Pancreas (tissue), 10 donors: Measurements from ENCODE around the gene ARHGAP21. TPM values are rescaled to one million over a fixed set of nuclear protein-coding genes. Genes with fewer than 3 reads are reported as not detected.
A peak's percentile ranks its signal among the peaks of the same experiment; 100 is the strongest.

Experiments used
- ATAC-seq, 4 donors: fragments of 200-7000 bp; cut with Tn5 transposase; one replicate each; pipeline versions ENCODE4 v1.8.0 to v1.9.1; 2020; ENCODE audit warnings: mild to moderate bottlenecking in 4 of 4, moderate library complexity in 4 of 4
- DNase-seq, 6 donors: peaks; one replicate each; pipeline ENCODE4 v3.0.0-alpha.2; 2020
- FAIRE-seq: peaks from 2 replicates; lab custom pipeline; 2012; peaks lifted over from hg19 to GRCh38; lab: Jason Lieb, UNC
- H3K27ac ChIP-seq, 4 donors: fragments of 200-600 bp; sonication (generic); 1 replicate in 3 of 4; 2 replicates in 1 of 4; pipeline versions ENCODE4 v1.5.0 to v1.8.0; 2020
- H3K27me3 ChIP-seq, 4 donors: fragments of 200-600 bp; one replicate each; pipeline ENCODE4 v1.8.0; 2021
- H3K36me3 ChIP-seq, 3 donors: fragments of 200-600 bp; sonication (generic) in 1 of 3; one replicate each; pipeline versions ENCODE4 v1.5.0 to v1.8.0; 2020 to 2021
- H3K4me1 ChIP-seq, 3 donors: fragments of 200-600 bp; one replicate each; pipeline ENCODE4 v1.8.0; 2021
- H3K4me3 ChIP-seq, 4 donors: fragments of 200-600 bp; sonication (generic) in 2 of 4; one replicate each; pipeline versions ENCODE4 v1.5.0 to v1.8.0; 2020 to 2021
- H3K9me3 ChIP-seq, 4 donors: fragments of 200-600 bp; one replicate each; pipeline ENCODE4 v1.8.0; 2021
- WGBS, 2 donors: extraction: QIAGEN DNeasy Blood & Tissue Kit; methylation state at CpG; one replicate each; pipeline ENCODE4 v1.1.7; 2013; 5-methylcytosine and 5-hydroxymethylcytosine counted together
- intact Hi-C, 3 donors: fragments of 100-400 bp; cut with DNase I; formaldehyde crosslinking; loops; one replicate each; pipeline versions ENCODE4 v1.11.1 to v1.14.2; 2022
- polyA plus RNA-seq, 2 donors: library from polyadenylated mRNA; stranded (reverse); fragments of 200-250 nt; gene quantifications; one replicate each; pipeline ENCODE4 v1.2.3, GENCODE V29; 2013
- total RNA-seq, 6 donors: library from RNA; stranded (reverse); fragmentation: NEBNext Ultra II Directional in 4 of 6; extraction: Animal tissue kit (Norgen Biotek cat#: 25700) in 4 of 6; gene quantifications; one replicate each; pipeline versions ENCODE4 v1.2.1 to v1.2.4, GENCODE V29; 2021 to 2023
- TF ChIP-seq, protein P1 (sequence below), 4 donors: fragments of 200-600 bp; sonication (generic) in 3 of 4; IDR thresholded peaks; one replicate each; pipeline versions ENCODE4 v1.5.0 to v1.8.0; 2021; ENCODE audit warnings: antibody characterized with exemption in 4 of 4
- donor health status: healthy with polysubstance abuse.
- donor health status: DM: no; HTN: no; CAD: no; lungs with moderate emphysema.
- donor health status: DM: no; HTN: no; CAD: no.
- donor health status: control.
- donor health status: control.
- donor health status: Bipolar disorder and iron deficiency.
- donor health status: DM: yes; HTN: yes; CAD: no.
- donor health status: DM: no; HTN: no; CAD: no.
- donor health status: DM: no; HTN: no; CAD: no.
- donor health status: DM: yes; HTN: yes; CAD: no.

The ARHGAP21 gene
- total and polyA plus RNA-seq, 8 donors, result 11.0 to 42.1 (median 25.2) TPM

DNA sequence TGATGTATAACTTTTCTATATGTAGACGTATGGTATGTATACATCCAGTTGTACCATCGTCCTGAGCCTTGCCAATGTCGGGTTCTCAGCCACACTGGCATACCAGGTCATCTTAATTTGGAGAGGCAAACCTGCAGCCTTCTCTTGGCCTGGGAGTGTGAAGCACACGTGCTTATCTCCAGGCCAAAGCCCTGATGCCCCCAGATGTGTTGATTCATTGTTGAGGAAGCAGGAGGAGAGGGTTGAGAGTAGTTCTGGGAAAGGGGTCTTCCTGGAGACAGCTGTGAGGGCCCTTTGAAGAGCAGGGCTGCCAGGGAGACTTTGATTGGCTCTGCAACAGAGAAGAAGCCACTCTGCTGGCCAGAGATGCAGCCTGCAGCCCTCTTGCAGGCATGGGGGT is 155.6 kb downstream of the ARHGAP21 start:
- intact Hi-C loops, result no loop called here
- TF ChIP-seq, protein P1, sequence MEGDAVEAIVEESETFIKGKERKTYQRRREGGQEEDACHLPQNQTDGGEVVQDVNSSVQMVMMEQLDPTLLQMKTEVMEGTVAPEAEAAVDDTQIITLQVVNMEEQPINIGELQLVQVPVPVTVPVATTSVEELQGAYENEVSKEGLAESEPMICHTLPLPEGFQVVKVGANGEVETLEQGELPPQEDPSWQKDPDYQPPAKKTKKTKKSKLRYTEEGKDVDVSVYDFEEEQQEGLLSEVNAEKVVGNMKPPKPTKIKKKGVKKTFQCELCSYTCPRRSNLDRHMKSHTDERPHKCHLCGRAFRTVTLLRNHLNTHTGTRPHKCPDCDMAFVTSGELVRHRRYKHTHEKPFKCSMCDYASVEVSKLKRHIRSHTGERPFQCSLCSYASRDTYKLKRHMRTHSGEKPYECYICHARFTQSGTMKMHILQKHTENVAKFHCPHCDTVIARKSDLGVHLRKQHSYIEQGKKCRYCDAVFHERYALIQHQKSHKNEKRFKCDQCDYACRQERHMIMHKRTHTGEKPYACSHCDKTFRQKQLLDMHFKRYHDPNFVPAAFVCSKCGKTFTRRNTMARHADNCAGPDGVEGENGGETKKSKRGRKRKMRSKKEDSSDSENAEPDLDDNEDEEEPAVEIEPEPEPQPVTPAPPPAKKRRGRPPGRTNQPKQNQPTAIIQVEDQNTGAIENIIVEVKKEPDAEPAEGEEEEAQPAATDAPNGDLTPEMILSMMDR (IDR thresholded peaks at IDR 0.05), result no peak
- H3K36me3 ChIP-seq, result no peaks in the 10 kb centered on the region
- no peak overlapping the region for H3K27ac ChIP-seq
- DNase-seq (no peak), ATAC-seq (no peak), FAIRE-seq (no peak)
- H3K4me1 ChIP-seq, result no peaks in the 10 kb centered on the region
- no peak overlapping the region for H3K4me3 ChIP-seq
- no peaks in the 10 kb centered on the region for H3K27me3 ChIP-seq
- WGBS, 2 donors, result 58 to 78% methylated on average over 4 of the region's 4 CpGs
- no peaks in the 10 kb centered on the region for H3K9me3 ChIP-seq

DNA sequence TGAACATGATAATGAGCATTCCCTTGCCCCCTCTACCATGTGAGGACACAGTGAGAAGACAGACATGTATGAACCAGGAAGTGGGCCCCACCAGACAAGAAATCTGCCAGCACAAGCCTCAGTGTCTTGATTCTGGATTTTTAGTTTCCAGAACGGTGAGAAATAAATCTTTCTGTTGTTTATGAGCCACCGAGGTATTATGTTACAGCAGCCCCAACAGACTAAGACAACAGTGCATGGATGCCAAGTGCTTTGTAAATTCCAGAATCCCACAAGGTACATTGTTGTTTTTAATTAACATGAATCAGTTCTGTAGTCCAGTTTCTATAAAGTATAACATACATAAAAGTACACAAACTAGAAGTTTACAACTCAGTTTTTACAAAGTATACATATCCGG is 162.2 kb downstream of the ARHGAP21 start:
- no peaks in the 10 kb centered on the region for H3K4me1 ChIP-seq
- DNase-seq (no peak), ATAC-seq (no peak), FAIRE-seq (no peak)
- H3K27ac ChIP-seq, result no peak overlapping the region
- H3K9me3 ChIP-seq, result no peaks in the 10 kb centered on the region
- H3K36me3 ChIP-seq, result no peaks in the 10 kb centered on the region
- H3K27me3 ChIP-seq, result no peaks in the 10 kb centered on the region
- H3K4me3 ChIP-seq, result no peak overlapping the region
- WGBS, 2 donors, result 71 to 73% methylated on average over 3 of the region's 3 CpGs
- intact Hi-C loops, result no loop called here
- TF ChIP-seq, protein P1 (IDR thresholded peaks at IDR 0.05), result no peak

DNA sequence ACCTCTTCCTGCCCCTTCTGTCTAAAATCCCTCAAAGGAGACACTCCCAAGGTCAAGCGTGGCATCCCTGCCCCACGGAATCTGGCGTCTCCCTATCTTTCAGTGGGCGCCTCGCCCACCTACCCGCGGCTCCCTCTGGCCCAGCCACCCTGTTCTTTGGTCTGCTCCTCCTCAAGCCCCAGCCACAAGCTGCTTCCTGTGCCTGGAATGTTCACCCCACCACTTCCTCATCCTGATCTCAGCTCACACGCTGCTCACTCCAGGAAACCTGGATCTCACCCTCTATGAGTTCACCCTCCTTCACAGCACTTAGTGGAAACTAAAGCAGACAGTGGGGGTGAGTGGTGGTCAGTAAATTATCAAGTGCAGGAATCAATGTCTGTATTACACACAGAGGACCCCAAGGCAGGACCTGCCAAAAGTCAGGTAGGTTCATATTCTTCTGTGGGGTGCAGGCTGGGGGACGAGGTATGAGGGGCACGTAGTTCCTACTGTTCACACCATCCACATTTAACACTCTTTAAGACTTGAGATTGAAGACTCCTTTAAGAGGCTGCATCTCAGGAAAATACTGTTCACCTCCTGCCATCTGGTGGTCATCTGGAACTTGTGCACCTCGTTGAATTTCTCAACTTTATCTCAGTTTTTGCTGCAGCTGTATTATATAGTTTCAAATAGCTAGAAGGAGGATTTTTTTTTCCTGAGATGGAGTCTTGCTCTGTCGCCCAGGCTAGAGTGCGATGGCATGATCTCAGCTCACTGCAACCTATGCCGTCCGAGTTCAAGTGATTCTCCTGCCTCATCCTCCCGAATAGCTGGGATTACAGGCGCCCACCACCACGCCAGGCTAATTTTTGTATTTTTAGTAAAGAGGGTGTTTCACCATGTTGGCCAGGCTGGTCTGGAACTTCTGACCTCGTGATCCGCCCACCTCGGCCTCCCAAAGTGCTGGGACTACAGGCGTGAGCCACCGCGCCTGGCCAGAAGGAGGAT is 166.6 kb downstream of the ARHGAP21 start:
- WGBS, 2 donors, result 51 to 60% methylated on average over 24 of the region's 24 CpGs
- ATAC-seq (peak in 3 of 4 donors; percentile 61 to 68 (median 66)), FAIRE-seq (no peak), DNase-seq (no peak)
- no peaks in the 10 kb centered on the region for H3K36me3 ChIP-seq
- no peaks in the 10 kb centered on the region for H3K27me3 ChIP-seq
- no peak overlapping the region for H3K27ac ChIP-seq
- H3K4me3 ChIP-seq, result no peak overlapping the region
- TF ChIP-seq, protein P1 (IDR thresholded peaks at IDR 0.05), result peak; percentile 34 to 53 (median 49)
- no peaks in the 10 kb centered on the region for H3K4me1 ChIP-seq
- intact Hi-C loops, result no loop called here
- no peaks in the 10 kb centered on the region for H3K9me3 ChIP-seq

DNA sequence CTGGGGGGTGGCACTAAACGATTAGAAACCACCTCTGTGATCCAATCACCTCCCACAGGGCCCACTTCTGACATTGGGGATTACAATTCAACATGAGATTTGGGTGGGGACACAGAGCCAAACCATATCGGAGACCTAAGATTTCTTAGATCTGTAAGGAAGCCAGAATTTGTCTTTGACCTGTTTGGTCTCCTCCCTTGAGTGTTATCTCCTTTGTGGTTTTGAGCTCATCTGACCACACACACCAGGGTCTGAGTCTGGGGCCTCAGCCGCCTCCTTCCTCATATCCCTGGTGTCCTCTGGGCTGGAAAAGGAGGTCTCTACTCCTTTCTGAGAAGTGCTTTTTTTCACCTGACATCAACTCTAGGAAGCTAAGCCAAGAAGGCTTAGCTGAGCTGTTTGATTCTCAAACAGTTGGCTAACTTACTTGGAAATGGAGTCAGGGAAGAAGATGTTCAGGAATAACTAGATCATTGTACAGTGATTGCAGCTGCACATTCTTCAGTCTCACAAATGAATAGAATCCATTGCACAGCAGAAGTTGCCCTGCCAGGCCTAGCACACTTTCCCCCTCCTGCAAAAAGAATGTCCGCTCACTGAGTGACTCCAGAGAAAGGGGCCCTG is 167.4 kb downstream of the ARHGAP21 start:
- H3K4me1 ChIP-seq, result no peaks in the 10 kb centered on the region
- 74 to 77% methylated on average over 4 of the region's 4 CpGs for WGBS, 2 donors
- ATAC-seq (no peak), DNase-seq (no peak), FAIRE-seq (no peak)
- no peaks in the 10 kb centered on the region for H3K27me3 ChIP-seq
- no peaks in the 10 kb centered on the region for H3K9me3 ChIP-seq
- H3K27ac ChIP-seq, result no peak overlapping the region
- TF ChIP-seq, protein P1 (IDR thresholded peaks at IDR 0.05), result no peak
- H3K4me3 ChIP-seq, result no peak overlapping the region
- H3K36me3 ChIP-seq, result no peaks in the 10 kb centered on the region
- intact Hi-C loops, result no loop called here
